GM19193 (cell line): ENCODE results near the gene CT47C1.

Experiments
- POLR2A ChIP-seq: IDR thresholded peaks from 4 replicates; pipeline ENCODE4 v1.6.1; 2011; ENCODE audit not compliant: insufficient read depth, insufficient read length; ENCODE audit errors: extremely low read depth

Gene CT47C1

GRCh38 chrX:119073200-119073905, 560 bp downstream of the CT47C1 start:
- TF ChIP-seq POLR2A: no peak

- TF ChIP-seq POLR2A: no peak
These were observed 1.1 kb downstream of the CT47C1 start for GRCh38 chrX:119073911-119074310.

DNA sequence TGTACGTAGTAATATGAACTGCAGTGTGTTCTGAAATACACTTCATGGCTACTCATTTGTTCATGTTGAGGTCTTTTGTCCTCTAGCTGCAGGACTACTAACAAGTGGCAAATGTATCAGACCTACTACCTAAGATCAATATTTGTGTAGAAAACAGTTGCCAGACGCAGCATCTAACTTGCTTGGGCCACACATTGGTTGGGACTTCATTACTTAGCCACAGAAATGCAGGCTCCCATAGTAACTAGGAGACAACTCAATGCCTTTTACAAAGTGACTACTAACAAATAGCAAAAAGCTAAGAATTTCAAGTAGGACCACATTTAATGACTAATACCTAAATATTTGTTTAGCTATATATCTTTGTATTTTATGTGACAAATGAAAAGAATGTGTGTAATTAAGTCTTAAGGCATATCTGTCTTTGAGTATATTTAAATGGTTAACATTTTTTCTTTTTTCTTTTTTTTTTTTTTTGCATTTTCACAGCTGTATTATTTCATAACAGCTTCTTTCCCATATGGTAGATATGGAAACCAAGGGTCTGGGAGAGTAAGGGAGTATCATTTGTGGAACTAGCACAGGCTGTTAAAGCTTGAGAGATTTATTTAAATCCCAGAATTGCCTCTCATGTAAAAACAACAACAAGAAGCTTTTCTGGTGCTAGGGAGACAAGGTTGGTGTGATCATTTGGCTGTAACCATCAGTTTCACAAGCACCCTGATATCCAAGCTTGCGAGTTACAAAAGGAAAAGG, 2.7 kb downstream of the CT47C1 start:
- TF ChIP-seq POLR2A: no peak

- TF ChIP-seq POLR2A: no peak
These were observed 9.5 kb downstream of the CT47C1 start for GRCh38 chrX:119082278-119082677.

- TF ChIP-seq POLR2A: no peak
These were observed 12.0 kb downstream of the CT47C1 start for GRCh38 chrX:119084766-119085165.

GRCh38 chrX:119087121-119087520, 14.3 kb downstream of the CT47C1 start:
- no peak for TF ChIP-seq POLR2A

DNA sequence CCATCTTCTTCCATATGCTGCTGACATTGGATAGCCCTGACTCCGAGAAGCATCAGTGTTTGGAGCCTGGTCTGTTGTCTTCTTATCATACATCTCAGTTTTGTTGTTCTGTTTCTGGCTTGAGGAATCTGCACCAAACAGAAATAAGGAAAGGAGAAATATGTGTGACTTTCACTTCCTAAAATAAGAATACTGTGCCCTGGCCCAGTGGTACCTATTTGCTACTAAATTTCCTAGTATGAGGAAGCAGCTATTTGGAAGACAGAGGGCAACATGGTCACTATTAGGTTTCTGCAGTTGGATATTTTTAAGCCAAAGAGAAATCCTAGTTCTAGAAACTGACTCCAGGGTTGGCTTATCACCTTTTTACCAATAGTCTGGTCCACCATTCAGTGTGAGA, 16.8 kb downstream of the CT47C1 start:
- no peak for TF ChIP-seq POLR2A

DNA sequence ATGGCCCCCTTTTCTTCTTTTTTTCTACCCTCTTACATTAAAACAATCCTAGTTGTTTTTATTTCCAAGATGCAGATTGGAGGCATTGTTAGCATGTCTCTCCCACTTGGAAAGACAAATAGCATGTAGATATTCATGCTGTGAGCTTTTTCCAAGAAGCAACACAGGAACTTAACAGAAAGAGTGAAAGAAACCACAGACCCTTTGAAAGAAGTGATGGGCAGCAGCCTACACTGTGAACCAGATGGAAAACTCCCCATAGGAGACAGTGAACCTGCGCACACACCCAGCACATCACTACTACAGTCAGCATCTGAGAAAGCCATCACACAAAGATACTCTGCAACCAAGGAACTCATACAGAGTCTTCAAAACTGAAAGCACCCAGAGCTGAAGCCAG, 17.8 kb downstream of the CT47C1 start:
- TF ChIP-seq POLR2A: no peak

DNA sequence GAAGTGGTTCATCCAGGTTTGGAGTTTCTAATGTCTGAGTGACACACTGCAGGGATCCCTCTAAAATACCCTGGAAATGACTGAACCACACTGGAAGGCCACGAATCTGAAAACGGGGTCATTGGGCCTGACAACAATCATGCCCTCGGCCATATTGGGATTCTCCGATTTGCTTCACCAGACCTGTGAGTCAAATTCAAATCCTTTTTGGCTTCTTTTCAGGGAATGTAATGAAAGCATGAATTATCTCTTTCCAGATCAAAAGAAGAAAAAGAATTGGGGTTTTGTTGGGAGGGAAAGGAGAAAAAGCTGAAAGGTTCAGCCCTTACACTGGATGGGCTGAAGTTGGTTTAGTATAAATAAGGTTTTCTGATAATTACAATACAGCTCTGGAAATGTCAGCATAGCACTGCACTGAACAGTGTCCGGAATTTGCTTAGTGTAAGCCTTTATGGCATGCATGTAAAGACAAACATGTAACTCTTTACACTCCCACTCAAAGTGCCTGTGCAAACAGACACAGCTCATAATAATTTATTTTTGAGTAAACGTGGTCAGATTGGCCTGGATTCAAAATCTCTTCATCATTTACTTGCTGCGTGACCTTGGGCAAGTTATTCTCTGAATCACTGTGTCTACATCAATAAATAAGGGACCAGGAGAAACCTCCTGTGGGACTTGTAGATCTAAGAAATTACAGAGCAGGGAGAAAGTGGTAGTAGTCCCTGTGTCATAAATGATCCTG, 21.4 kb downstream of the CT47C1 start:
- TF ChIP-seq POLR2A: no peak

DNA sequence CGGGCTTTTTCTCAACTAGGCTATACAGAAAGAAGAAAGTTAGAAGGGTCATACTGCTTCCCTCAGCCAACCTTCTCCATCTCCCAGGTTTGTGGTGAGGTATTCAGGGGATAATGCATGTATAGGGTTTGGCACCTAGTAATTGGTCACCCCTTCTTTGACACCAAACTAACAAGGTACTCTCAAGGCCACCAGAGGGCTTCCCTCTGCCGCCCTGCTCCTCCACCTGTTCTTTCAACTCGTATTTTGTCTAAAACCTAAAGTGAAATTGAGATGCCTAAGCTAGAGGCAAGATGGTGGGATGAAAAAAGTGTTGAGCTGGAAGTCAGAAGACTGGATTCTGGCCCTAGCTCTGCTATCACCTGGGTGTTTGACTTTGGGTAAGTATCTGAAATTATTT, 22.0 kb downstream of the CT47C1 start:
- TF ChIP-seq POLR2A: no peak

GRCh38 chrX:119095936-119096335, 23.1 kb downstream of the CT47C1 start:
- TF ChIP-seq POLR2A: no peak

GRCh38 chrX:119101168-119101567, 28.4 kb downstream of the CT47C1 start:
- TF ChIP-seq POLR2A: no peak

- TF ChIP-seq POLR2A: no peak
These were observed 33.0 kb downstream of the CT47C1 start for GRCh38 chrX:119105826-119106225.

GRCh38 chrX:119107206-119107605, 34.4 kb downstream of the CT47C1 start:
- TF ChIP-seq POLR2A: no peak

DNA sequence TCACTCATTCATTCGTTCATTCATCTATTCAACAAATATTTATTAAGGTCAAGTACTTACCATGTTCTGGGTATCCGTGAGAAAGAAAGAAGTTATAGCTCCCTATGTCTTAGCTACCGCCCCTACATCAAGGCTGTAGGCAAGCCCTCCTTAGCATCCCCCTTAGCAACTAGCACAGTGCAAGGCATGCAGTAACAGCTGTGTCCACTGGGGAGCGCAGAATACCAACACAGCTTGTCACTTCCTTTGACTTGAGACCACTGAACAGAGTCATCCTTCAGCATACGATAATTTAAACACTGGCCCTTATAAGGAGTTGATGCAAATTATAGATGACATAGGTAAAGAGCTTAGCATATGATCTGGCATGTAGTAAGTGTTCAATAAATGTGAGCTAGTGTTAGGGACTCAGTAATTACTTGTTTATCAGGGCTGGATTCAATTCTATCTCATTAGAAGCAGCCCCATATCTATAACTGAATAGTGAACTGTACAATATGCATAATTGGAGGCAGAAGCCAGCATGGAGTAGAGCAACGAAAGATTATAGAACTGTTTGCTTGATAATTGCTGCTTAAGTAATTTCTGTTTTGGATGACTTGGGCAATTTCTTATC, 46.1 kb downstream of the CT47C1 start:
- TF ChIP-seq POLR2A: no peak
